ENCODE measurements around the gene FAM193B. TPM values are rescaled to one million over a fixed set of nuclear protein-coding genes. Genes with fewer than 3 reads are reported as not detected.

The FAM193B gene
- total RNA-seq, 1 donor from 2014 or later = 71.2 TPM

- Mint-ChIP-seq H3K27ac (no peak overlapping the region), H3K4me1 (peaks cover 19% of the 10 kb centered on the region), H3K36me3 (ENCODE audit: low read depth) (peaks cover 21% of the 10 kb centered on the region), H3K4me3 (no peak overlapping the region), H3K27me3 (no peaks in the 10 kb centered on the region), H3K9me3 (no peaks in the 10 kb centered on the region)
- intact Hi-C loops (cut with micrococcal nuclease) = no loop called here
- no peak for DNase-seq
Observed at GRCh38 chr5:177483042-177483441, 71.3 kb downstream of the FAM193B start.

GRCh38 chr5:177482359-177482795, 72.0 kb downstream of the FAM193B start:
- Mint-ChIP-seq H3K4me3 (no peak overlapping the region), H3K36me3 (ENCODE audit: low read depth) (peaks cover 19% of the 10 kb centered on the region), H3K27me3 (no peaks in the 10 kb centered on the region), H3K27ac (no peak overlapping the region), H3K9me3 (no peaks in the 10 kb centered on the region), H3K4me1 (peaks cover 19% of the 10 kb centered on the region)
- no peak for DNase-seq
- intact Hi-C loops (cut with micrococcal nuclease) = no loop called here

GRCh38 chr5:177479774-177480173, 74.6 kb downstream of the FAM193B start:
- no peak for DNase-seq
- Mint-ChIP-seq H3K4me1 (peaks cover 31% of the 10 kb centered on the region), H3K27me3 (no peaks in the 10 kb centered on the region), H3K36me3 (ENCODE audit: low read depth) (peaks cover 10% of the 10 kb centered on the region), H3K9me3 (no peaks in the 10 kb centered on the region), H3K27ac (peak overlapping the region; percentile 85), H3K4me3 (no peak overlapping the region)
- intact Hi-C loops (cut with micrococcal nuclease) = loop anchor here (2.0 kb wide), 1 partner anchor 17 kb away; the partner anchor contains the start of gene PDLIM7

- Mint-ChIP-seq H3K27ac (peak overlapping the region; percentile 92), H3K4me1 (peaks cover 37% of the 10 kb centered on the region), H3K27me3 (peaks cover 6% of the 10 kb centered on the region), H3K4me3 (peak overlapping the region; percentile 53), H3K9me3 (no peaks in the 10 kb centered on the region), H3K36me3 (ENCODE audit: low read depth) (peaks cover 10% of the 10 kb centered on the region)
- intact Hi-C loops (cut with micrococcal nuclease) = loop anchor here (2.0 kb wide), 1 partner anchor 18 kb away; the partner anchor contains the start of gene PDLIM7
- DNase-seq = peak; percentile 74
Observed at GRCh38 chr5:177478711-177479646, 75.4 kb downstream of the FAM193B start.

- no peaks in the 10 kb centered on the region for H3K9me3 Mint-ChIP-seq
- H3K27ac Mint-ChIP-seq = peak overlapping the region; percentile 92
- peaks cover 8% of the 10 kb centered on the region for H3K36me3 Mint-ChIP-seq (ENCODE audit: low read depth)
- H3K4me1 Mint-ChIP-seq = peaks cover 40% of the 10 kb centered on the region
- intact Hi-C loops (cut with micrococcal nuclease) = loop anchor here (2.0 kb wide), 1 partner anchor 19 kb away; the partner anchor contains the start of gene PDLIM7
- no peak for DNase-seq
- no peak overlapping the region for H3K4me3 Mint-ChIP-seq
- H3K27me3 Mint-ChIP-seq = peaks cover 8% of the 10 kb centered on the region
Observed at GRCh38 chr5:177477701-177478477, 76.5 kb downstream of the FAM193B start.

- Mint-ChIP-seq H3K9me3 (no peaks in the 10 kb centered on the region), H3K4me3 (peak overlapping the region; percentile 46), H3K4me1 (peaks cover 40% of the 10 kb centered on the region), H3K27me3 (peaks cover 8% of the 10 kb centered on the region), H3K36me3 (ENCODE audit: low read depth) (peaks cover 5% of the 10 kb centered on the region), H3K27ac (peak overlapping the region; percentile 65)
- intact Hi-C loops (cut with micrococcal nuclease) = no loop called here
- no peak for DNase-seq
Observed at GRCh38 chr5:177476531-177477233, 77.7 kb downstream of the FAM193B start.

- H3K36me3 Mint-ChIP-seq (ENCODE audit: low read depth) = peaks cover 5% of the 10 kb centered on the region
- H3K4me3 Mint-ChIP-seq = peak overlapping the region; percentile 46
- H3K9me3 Mint-ChIP-seq = no peaks in the 10 kb centered on the region
- peak overlapping the region; percentile 65 for H3K27ac Mint-ChIP-seq
- intact Hi-C loops (cut with micrococcal nuclease) = no loop called here
- H3K4me1 Mint-ChIP-seq = peaks cover 42% of the 10 kb centered on the region
- H3K27me3 Mint-ChIP-seq = peaks cover 8% of the 10 kb centered on the region
- no peak for DNase-seq
Observed at GRCh38 chr5:177475563-177476427, 78.6 kb downstream of the FAM193B start.

- Mint-ChIP-seq H3K27ac (peak overlapping the region; percentile 11), H3K4me1 (peaks cover 43% of the 10 kb centered on the region), H3K36me3 (ENCODE audit: low read depth) (peaks cover 5% of the 10 kb centered on the region), H3K9me3 (no peaks in the 10 kb centered on the region), H3K27me3 (peaks cover 8% of the 10 kb centered on the region), H3K4me3 (peak overlapping the region; percentile 85)
- DNase-seq = no peak
- intact Hi-C loops (cut with micrococcal nuclease) = no loop called here
Observed at GRCh38 chr5:177474846-177475562, 79.4 kb downstream of the FAM193B start.

GRCh38 chr5:177474002-177474476, 80.3 kb downstream of the FAM193B start:
- intact Hi-C loops (cut with micrococcal nuclease) = no loop called here
- Mint-ChIP-seq H3K36me3 (ENCODE audit: low read depth) (peaks cover 4% of the 10 kb centered on the region), H3K4me1 (peaks cover 35% of the 10 kb centered on the region), H3K27ac (peak overlapping the region; percentile 84), H3K9me3 (no peaks in the 10 kb centered on the region), H3K4me3 (peak overlapping the region; percentile 85), H3K27me3 (peaks cover 8% of the 10 kb centered on the region)
- DNase-seq = no peak

GRCh38 chr5:177473443-177474001, 80.8 kb downstream of the FAM193B start, which contains the start of gene DBN1:
Gene DBN1, minus strand, starts transcription at chr5:177473634. Its CDS starts 113 bp downstream, at chr5:177473521.
- Mint-ChIP-seq H3K4me1 (peaks cover 29% of the 10 kb centered on the region), H3K9me3 (no peaks in the 10 kb centered on the region), H3K4me3 (peak within 1 kb of the TSS; percentile 85), H3K27me3 (peaks cover 8% of the 10 kb centered on the region), H3K27ac (peak within 1 kb of the TSS; percentile 84), H3K36me3 (ENCODE audit: low read depth) (no peaks in the 10 kb centered on the region)
- intact Hi-C loops (cut with micrococcal nuclease) = loop anchor here (2.0 kb wide), 1 partner anchor 17 kb away; no protein-coding TSS in a partner anchor
- DNase-seq = peak; percentile 70

- peak overlapping the region; percentile 58 for H3K27ac Mint-ChIP-seq
- intact Hi-C loops (cut with micrococcal nuclease) = loop anchor here (2.0 kb wide), 1 partner anchor 16 kb away; no protein-coding TSS in a partner anchor
- DNase-seq = peak; percentile 84
- H3K36me3 Mint-ChIP-seq (ENCODE audit: low read depth) = no peaks in the 10 kb centered on the region
- H3K27me3 Mint-ChIP-seq = peaks cover 8% of the 10 kb centered on the region
- H3K4me1 Mint-ChIP-seq = peaks cover 26% of the 10 kb centered on the region
- H3K4me3 Mint-ChIP-seq = peak overlapping the region; percentile 62
- H3K9me3 Mint-ChIP-seq = no peaks in the 10 kb centered on the region
Observed at GRCh38 chr5:177472460-177473442, 81.6 kb downstream of the FAM193B start.
